Cortex of kidney (tissue), 1 donor: ENCODE measurements around the gene SLC4A2.

Source experiments
- DNase-seq: peaks from one replicate; lab custom pipeline; 2025; lab: John Stamatoyannopoulos, UW

The SLC4A2 gene

DNA sequence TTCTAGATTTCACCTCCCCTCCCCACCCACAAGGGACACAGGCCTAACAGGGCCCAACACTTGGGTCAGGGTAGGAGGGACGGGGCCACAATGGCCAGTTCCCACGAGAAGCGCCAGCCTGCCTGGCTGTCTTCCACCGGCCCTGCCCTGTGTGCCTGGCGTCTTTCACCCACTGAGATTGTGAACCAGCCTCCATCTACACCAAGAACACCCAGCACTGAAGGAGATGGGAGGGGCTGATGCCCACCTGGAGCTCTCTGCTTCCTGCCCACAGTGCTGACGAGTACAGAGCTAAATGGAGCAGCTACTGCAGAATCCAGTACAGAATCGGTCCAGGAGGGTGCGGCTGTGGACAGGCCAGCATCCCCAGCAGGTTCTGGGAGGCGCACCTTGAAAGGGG, 13.4 kb upstream of the SLC4A2 start:
- DNase-seq, result no peak

DNA sequence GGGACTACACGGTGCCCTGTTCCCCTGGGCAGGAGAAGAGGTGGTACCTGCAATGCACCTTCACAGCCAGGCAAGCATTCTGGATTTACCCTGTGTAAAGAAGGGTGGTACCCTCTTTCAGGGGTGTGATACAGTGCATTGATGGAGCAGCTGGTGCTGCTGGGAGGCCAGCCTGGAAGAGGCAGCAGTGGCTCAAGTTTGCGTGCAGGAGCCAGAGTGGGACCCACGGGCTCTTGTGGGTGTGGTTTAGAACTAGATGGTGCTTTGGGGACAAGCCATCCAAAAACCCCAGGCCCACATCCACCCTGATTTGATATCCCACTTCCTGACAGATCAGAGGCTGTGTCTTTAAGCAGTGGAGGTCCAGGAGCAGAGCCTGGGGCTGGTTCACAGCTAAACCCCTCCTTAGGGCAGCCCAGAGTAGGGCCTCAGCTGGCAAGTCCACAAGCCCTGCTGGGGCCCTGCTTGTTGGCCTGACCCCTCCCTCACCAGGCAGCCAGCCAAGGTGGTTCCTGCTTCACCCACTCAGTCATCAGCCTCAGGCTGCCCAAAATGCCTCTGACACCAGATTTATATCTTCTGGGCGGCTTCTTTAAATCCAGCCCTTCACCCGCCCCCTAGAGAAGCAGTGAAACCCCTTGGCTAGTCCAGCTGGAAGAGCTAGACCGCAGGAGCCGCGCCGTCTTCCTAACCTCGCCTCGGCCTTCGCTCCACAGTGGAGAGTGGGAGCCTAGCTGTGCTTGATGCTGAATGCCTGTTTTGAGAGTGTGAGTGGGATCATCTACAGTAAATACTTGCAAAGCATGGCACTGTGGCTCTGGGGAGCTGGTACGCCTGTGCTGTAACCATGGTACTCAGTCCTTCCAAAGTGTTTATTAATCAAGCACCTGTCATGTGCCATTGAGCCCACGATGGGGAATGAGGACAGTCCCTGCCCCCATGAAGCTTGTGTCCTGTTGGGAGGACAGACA, 12.5 kb upstream of the SLC4A2 start:
- DNase-seq, result no peak

DNA sequence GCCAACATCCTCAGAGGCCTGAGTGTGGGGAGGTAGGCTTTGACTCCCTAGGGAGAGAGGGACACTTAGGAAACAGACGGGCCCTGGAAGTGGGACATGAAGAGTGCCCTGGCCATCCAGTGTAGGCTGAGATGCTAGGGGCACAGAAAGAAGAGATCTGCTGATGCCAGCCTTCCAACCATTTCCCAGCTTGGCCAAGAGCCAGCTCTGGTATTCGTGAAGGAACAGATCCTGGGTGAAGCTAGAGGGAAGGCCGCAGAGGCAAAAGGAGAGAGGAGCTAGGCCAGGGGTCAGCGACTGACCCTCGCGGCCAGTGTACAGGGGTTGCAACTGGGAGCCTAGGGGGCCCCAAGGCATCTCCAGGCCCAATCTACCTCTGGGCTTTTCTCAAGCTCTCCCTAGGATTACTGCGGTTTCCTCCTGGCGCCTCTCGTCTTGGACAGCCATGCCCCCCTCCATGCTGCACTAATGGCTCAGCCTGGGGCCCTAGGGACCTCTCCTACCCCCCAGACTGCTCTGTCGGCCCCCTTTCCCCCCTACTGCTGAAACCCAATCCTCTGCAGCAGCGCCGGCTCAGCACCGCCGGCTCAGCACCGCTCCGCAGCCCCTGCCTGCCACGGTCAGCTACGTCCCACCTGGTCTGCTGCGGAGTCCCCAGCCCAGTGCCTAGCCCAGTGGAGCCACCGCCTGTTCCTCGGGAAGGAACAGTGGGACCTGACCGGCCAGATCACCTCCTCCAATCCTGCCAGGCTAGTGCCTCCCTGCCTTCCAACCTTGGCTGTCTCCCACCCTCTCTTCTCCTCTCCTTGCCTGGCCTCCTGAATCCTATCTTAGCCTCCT, 11.2 kb upstream of the SLC4A2 start, which contains the start of gene ASIC3:
Gene ASIC3, plus strand, starts transcription at position 556 of the 840 bp plus-strand sequence. CDS start 355 bp downstream, outside the sequence.
- no peak for DNase-seq

DNA sequence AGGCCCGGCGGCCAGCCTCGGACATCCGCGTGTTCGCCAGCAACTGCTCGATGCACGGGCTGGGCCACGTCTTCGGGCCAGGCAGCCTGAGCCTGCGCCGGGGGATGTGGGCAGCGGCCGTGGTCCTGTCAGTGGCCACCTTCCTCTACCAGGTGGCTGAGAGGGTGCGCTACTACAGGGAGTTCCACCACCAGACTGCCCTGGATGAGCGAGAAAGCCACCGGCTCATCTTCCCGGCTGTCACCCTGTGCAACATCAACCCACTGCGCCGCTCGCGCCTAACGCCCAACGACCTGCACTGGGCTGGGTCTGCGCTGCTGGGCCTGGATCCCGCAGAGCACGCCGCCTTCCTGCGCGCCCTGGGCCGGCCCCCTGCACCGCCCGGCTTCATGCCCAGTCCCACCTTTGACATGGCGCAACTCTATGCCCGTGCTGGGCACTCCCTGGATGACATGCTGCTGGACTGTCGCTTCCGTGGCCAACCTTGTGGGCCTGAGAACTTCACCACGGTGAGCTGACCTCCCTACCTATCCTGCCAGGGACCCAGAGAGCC, 10.4 kb upstream of the SLC4A2 start:
- no peak for DNase-seq

DNA sequence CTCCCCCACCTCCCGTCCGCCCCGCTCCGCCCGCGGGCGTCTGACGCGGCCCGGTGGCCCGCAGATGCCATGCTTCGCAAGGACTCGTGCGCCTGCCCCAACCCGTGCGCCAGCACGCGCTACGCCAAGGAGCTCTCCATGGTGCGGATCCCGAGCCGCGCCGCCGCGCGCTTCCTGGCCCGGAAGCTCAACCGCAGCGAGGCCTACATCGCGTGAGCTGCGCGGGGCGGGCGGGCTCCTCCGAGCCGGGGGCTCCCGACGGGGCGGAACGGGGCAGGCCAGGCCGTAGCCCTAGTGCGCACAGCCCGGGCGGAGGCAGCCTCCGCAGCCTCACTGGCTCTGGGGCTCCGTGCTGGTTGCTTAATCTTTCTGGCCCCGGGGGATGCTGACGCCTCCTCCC, 8.3 kb upstream of the SLC4A2 start:
- no peak for DNase-seq

DNA sequence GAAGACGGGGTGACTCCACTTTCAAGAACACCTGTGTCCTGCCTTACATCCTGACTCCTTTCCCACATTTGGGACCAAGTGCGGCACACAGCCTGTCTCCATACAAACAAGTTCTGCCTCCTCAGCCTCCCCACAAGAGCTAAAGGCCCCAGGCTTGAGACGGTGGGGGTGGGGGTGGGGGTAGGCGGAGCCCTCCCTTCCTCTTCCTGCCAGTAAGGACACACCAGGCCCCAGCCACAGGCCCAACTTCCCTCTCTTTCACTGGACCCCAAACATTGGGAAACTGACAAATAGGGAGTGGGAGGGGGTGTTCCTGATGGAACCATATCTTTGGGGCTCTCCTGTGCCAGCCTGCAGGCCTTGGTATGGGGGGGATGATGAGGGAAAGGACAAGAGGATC, 6.3 kb upstream of the SLC4A2 start:
- DNase-seq, result no peak

DNA sequence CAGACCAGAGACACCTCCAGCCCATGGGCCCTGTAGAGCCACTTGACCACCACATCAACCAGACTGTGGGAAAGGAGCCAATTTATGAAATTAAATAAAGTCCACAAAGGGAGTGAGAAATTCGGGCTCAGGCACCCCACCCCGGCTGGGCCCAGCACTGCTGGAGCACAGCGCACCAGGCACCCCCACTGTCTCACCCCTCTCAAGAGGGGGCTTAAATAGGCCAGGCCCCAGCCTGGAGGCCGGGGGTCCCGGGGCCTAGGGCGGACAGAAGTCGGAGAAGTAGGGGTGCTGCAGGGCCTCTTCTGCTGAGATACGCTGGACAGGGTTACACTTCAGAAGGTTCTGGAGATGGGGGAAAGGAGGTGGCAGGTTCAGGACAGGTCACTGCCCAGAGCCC, 5.6 kb upstream of the SLC4A2 start:
- DNase-seq, result no peak

DNA sequence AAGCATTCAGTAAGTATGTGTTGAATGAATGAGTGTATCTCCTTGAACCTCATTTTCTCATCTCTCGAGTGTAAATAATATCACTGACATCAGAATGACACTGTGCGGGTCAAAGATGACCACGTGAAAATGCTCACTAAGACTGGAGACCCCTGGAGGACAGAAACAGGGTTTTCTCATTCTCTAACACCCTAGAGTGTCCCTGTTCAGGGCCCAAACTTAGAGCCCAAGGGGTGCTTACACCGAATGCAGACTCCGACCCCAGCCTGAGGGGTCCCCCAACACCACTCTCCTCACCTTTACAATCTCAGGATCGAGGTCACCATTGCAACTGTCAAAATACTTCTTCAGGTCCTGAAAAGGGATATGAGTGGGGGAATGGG, 3.1 kb upstream of the SLC4A2 start:
- no peak for DNase-seq

DNA sequence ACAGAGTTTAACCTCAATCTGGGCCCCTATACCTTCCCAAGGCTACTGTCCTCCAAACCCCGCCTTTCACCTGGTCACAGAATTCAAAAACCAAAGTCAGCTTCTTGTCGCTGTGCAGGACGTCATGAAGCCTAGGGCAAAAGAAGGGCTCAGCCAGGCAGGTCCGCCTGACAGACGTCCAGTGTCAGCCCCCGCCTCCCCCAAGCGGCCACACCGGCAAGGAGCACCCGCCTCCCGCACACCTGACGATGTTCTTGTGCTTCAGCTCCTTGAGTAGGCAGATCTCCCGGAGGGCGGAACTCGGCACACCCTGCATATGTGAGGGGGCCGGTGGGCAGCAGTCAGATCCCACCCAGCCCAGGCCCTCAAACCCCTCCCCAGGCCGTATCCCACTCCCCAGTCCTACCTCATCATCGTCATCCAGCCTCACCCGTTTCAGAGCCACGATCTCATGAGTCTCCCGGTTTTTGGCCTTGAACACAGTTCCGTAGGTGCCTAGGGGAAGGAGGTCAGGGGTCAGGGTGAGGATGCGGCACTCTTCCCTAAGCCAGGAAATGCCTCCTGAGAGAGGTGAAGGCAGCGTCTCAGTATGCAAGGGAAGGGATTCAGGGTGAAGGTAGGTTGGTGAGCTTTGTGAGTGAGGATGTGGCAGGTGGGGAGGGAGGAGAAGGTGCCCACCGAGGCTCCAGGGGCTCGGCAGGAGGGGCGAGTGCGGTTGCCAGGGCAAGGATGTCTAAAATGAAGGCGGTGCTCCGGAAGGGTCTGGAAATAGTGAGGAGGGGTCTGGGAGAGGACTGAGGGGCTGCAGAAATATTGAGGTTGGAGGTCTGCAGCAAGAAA, 2.5 kb upstream of the SLC4A2 start:
- DNase-seq, result no peak

DNA sequence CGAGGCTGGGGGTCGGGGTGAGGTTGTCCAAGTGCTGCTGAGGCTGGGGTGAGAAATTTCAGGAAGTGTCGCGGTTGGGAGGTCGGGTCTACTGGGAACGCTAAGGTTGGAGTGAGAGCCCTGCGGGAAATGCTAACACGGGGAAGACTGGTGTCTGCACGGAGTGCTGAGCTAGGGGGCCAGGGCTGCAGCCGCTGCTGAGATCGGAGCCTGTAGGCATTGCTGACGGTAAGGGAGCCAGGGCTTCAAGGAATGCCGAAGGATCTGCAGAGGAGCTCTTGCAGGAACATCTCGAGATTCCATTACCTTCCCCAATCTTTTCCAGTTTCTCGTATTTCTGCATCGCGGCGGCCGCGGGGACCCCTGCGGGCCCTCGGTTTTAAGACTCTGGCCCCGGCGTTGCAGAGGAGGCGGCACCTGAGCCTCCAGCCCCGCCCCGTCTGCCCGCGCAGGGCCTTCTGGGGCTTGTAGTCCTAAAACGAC, 1.8 kb upstream of the SLC4A2 start, which contains the start of gene CDK5:
Gene CDK5, minus strand, starts transcription at position 392 of the 483 bp plus-strand sequence. Its CDS starts 49 bp downstream, at position 343.
- DNase-seq, result no peak

DNA sequence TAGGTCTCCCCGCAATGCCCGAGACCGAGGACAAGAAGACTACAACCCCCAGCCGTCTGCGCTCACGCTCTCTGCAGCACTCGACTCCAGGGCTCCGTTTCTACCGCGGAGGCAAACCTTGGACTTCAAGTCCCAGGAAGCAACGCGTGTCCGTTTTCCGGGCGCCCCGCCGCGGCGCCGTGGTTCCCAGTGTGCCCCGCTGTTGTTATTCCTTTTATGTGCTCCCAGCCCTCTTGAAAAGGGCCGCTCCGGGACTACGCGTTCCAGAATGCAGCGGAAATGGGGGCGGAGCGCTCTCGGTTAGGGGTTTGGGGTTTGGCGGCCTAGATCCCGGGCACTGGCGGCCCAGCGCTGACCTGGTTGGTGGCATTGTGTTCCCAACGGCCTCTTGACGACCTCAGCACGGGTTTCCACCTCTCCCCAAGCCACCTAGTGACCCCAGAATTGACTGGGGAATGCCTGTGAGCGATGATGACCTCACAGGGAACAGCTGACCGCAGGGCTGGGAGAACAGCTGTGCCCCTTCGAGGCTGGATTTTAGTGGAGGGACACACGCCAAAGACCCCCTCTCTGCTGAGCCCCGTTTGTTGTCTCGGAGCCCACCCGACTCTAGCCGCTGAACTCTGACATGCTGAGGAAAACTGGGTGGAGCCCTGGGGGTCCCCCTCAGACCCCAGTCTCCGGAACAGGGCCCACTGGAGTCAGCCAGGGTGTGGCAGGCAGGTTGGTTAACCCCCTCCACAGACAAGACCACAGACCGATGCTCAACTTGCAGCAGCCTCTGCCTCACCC, 1.2 kb upstream of the SLC4A2 start:
- peak; percentile 48 for DNase-seq

DNA sequence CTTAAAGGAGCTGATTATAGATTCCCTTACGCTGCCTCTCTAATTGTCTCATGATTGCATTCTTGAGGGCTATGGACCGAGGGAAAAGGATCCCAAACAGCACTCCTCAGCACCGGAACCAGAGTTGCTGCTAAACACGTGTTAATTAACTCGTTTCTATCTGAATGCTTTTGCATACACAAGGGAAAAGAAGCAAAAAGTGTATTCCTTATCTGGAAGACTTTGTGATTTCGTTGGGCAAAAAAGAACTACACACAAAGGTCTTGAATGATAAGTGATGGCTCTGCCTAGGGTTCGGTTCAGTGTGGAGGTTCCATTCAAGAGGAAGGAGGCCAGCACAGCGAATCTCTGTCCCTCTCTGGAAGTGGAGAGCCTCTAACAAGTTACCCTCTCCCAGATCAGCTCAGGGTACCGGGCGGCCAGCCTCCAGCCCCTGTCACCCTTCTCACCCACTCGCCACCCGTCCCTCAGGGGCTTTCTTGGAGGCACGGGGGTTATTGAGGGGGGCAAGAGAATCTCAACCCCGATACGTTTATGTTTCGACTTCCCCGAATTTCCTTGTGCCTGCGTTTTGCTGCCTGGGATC, 515 bp upstream of the SLC4A2 start:
- no peak for DNase-seq

DNA sequence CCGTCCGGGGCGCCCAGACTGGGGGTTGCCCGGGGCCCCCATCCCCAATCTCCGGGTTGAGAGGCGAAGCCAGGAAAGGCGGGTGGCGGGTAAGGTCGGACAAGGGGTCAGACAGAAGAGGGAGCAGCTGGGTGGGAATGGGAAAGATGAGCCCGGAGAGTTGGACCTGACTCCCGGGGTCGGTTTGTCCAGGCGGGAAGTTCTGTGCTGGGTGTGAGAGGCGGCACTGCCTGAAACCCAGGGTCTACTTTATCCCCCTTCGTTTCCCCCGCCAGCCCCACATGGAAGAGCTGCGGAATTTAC, 675 bp downstream of the SLC4A2 start:
- DNase-seq, result no peak

DNA sequence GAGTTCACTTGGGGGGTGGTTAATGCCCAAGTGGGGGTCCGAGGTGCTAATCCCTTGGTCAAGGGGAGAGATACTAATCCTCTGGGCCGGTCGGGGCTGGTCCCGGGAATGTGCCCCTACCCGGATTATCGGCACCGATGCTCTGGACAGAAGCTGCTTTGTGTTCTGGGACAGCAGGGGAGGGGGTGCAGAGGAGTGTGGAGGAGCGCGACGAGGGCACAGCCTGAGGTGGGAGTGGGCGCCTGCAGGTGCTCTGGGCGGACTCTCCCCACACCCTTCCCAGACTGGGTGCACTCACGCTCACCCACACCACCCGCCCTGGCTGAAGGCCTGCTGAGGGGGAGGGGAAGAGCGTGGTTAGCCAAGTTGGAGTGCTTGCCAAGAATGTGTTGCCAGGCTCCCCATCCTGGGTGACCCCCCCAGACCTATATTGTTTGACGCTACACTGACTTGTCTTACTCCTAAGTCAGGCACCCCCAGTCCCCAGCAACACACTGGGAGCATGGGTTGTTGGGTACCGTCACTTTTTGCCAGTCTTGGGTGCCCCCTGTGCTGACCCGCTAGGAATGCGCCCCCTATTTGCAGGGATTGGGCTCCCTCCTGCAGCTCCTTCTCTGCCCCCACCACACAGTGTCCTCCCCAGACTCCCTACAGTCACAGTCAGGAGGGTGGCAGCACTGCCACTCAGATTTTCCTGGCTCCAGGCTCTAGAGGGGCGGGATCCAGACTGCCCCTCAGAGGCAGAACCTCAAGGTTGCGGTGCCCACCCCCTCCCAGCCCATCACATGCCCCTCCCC, 1.2 kb downstream of the SLC4A2 start:
- no peak for DNase-seq

DNA sequence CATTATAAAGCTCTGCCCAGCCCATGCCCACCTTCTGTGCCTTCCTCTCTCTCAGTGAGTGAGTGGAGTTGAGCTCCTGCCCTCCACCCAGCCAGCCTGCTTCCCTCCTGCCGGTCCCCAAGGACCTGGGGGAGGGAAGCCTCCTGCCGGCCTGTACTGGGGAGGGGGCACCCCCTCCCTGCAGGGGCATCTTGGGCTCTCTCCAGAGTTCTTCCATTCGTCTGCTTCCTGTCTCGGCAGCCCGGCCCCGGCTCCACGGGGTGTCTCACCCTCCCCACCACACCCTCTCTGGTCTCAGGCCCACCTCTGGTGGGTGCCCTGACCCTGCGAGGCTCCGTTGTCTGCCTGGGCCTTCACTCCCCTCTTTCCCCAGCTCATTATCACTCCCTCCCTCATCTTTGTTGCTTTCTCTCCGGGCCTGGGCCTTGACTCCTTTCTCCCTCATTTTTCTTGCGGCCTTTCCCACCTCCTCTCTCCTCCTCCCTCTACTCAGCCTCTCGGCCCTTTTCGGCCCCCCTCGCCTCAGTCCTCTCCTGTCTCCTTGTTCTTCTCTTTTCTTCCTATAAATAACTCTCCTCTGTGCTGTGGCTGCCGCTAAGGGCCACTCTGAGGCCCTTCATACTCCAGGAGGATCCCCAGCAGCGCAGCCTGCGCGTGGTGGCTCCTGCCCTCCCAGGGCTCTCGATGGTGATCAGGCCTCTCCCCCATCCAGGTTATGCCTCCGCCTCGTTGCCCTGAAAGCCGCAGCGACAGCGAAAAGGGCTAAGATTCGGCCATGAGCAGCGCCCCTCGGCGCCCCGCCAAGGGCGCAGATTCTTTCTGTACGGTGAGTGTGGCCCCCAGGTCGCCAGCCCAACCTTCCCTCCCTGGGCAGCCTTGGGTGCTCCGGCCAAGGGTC, 2.1 kb downstream of the SLC4A2 start:
- DNase-seq, result no peak

DNA sequence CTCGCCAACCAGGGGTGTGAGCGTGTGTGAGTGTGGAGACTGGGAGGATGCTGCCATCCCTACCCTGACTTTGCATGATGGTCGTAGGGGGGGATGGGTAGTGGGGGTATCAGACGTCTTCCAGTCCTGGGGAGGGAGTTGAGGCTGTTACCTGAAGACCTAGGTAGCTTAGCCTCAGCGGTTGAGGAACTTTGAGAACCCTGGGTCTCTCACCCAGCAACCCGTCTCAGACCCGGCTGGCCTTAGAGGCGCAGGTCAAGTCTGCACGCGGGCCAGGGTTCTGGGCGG, 2.7 kb downstream of the SLC4A2 start:
- no peak for DNase-seq

DNA sequence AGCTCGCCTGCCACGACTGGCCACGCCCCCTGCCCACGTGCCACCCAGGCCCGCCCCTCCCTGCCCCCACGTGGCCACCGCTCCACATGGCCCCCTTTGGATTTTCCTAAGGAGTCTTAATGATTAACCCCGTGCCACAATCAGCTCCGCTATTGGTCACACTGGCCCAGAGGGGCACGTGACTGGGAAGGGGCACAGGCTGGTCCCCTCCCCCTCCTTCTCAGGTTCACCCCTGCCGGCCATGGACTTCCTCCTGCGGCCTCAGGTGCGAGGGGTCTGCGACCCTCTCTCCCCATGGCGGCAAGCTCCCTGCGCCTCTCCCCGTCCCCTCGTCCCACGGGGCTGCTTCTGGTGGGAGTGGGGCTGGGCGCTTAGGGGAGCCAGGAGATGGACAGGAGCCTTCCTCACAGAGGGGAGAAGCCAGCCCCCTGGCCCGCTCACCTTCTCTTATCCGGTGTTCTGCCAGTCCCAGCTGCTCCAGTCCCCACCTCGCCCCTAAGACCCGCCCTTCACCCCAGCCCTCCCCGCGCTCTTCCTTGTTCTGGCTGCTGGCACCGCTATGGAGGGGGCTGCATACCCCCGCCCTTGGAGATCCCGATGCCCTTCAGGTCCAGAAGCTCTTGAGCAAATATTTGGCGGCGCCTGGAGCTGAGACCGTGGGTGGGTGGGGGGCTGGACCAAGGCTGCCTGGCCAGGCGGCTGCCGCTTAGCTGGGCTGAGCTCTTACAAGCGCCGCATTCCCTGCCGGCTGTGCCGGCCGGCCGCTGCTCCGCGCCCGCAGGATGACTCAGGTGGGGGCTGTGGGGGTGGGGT, 3.2 kb downstream of the SLC4A2 start:
- DNase-seq, result peak; percentile 36

DNA sequence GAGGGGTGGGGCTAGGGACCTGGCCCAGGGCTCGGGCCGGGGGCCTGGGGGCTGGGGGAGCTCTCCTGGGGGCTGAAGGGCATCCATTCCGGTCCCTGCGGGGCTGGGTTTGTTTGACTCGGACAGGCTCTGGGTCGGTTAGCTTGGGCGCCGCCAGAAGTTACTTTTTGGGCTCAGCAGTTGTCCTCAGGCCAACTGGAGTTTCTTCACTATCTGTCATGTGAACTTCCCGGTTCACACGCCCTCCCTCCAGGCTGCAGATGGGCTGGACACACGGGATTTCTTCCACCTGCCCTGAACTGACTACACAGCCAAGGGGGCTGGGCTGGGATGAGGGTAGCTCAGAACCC, 3.8 kb downstream of the SLC4A2 start:
- no peak for DNase-seq
